Mucosa of descending colon (tissue), 3 donors: ENCODE results near the gene SLC35G3. TPM values are rescaled to one million over a fixed set of nuclear protein-coding genes. Genes with fewer than 3 reads are reported as not detected.
A peak's percentile ranks its signal among the peaks of the same experiment; 100 is the strongest.
"Not testable (repeated sequence)": the region's sequence is repeated elsewhere in the genome, so short reads cannot be mapped to it uniquely, and the experiment has no call there.

Source experiments
- ATAC-seq: fragments of 200-7000 bp; cut with Tn5 transposase; one replicate; pipeline ENCODE4 v1.9.1; 2020; ENCODE audit warnings: mild to moderate bottlenecking, moderate library complexity
- DNase-seq, 3 donors: peaks; one replicate each; pipeline ENCODE4 v3.0.0-alpha.2; 2020
- H3K36me3 ChIP-seq: fragments of 200-600 bp; one replicate; pipeline ENCODE4 v1.8.0; 2021; ENCODE audit warnings: low read depth, mild to moderate bottlenecking
- H3K4me1 ChIP-seq: fragments of 200-600 bp; one replicate; pipeline ENCODE4 v1.8.0; 2021; ENCODE audit warnings: low read depth, mild to moderate bottlenecking
- H3K4me3 ChIP-seq: fragments of 200-600 bp; one replicate; pipeline ENCODE4 v1.8.0; 2021; ENCODE audit warnings: mild to moderate bottlenecking
- H3K9me3 ChIP-seq: fragments of 200-600 bp; one replicate; pipeline ENCODE4 v1.8.0; 2021; ENCODE audit warnings: mild to moderate bottlenecking
- CTCF ChIP-seq: fragments of 200-600 bp; IDR thresholded peaks from one replicate; pipeline ENCODE4 v1.8.0; 2022; ENCODE audit warnings: antibody characterized with exemption, mild to moderate bottlenecking
- intact Hi-C, 2 donors: fragments of 100-400 bp; cut with DNase I in 1 of 2; cut with micrococcal nuclease in 1 of 2; formaldehyde crosslinking; loops; one replicate each; pipeline versions ENCODE4 v1.11.0 to v1.11.1; 2022; cut with DNase I, micrococcal nuclease
- long read RNA-seq, 2 donors: library from polyadenylated mRNA; unstranded; transcript quantifications; one replicate each; pipeline ENCODE4 v2.0.0, GENCODE V29; 2019 to 2021
- total RNA-seq, 3 donors: library from RNA; stranded (reverse); fragmentation: NEBNext Ultra II Directional in 2 of 3; extraction: Animal tissue kit (Norgen Biotek cat#: 25700) in 2 of 3; gene quantifications; one replicate each; pipeline versions ENCODE4 v1.2.1 to v1.2.4, GENCODE V29; 2021 to 2023
- donor health status: DM: no; HTN: no; CAD: no; lungs with moderate emphysema.
- donor health status: DM: no; HTN: no; CAD: no.
- donor health status: DM: no; HTN: yes; CAD: no.

SLC35G3 gene
- total RNA-seq, result not detected
- long read RNA-seq, donor 1, result 0 reads
- long read RNA-seq, donor 2, result 0 reads

GRCh38 chr17:35194001-35194400 lies at the start of gene SLC35G3:
SLC35G3 (minus strand) TSS chr17:35194393; CDS start chr17:35194307, 86 bp downstream.
- H3K9me3 ChIP-seq, H3K36me3 ChIP-seq, intact Hi-C loops, ATAC-seq, H3K4me3 ChIP-seq, DNase-seq, H3K4me1 ChIP-seq: not testable (repeated sequence)

- intact Hi-C loops, result no loop called here
- Histone ChIP-seq H3K4me1 (peaks cover 6% of the 10 kb centered on the region), H3K9me3 (no peaks in the 10 kb centered on the region), H3K4me3 (peak overlapping the region; percentile 53), H3K36me3 (no peaks in the 10 kb centered on the region)
- no peak for TF ChIP-seq CTCF
- DNase-seq (peak; percentile 45 to 56 (median 46)), ATAC-seq (peak; percentile 29)
Observed at GRCh38 chr17:35243561-35244340, 49.6 kb upstream of the SLC35G3 start.

- peak; percentile 93 for ATAC-seq
- peak; percentile 95 to 98 (median 97) for DNase-seq
- TF ChIP-seq CTCF, result no peak
- Histone ChIP-seq H3K4me1 (peaks cover 6% of the 10 kb centered on the region), H3K36me3 (no peaks in the 10 kb centered on the region), H3K4me3 (peak within 1 kb of the TSS; percentile 53), H3K9me3 (no peaks in the 10 kb centered on the region)
- intact Hi-C loops, result no loop called here
Observed at GRCh38 chr17:35242805-35243560, 48.8 kb upstream of the SLC35G3 start, which contains the start of gene SLFN5. SLFN5 (plus strand) TSS chr17:35243072; CDS start chr17:35258691, 15,619 bp downstream.

- H3K36me3 ChIP-seq, result no peaks in the 10 kb centered on the region
- H3K4me1 ChIP-seq, result peaks cover 6% of the 10 kb centered on the region
- intact Hi-C loops, result no loop called here
- TF ChIP-seq CTCF, result peak; percentile 57
- ATAC-seq (peak; percentile 78), DNase-seq (peak; percentile 83 to 88 (median 84))
- H3K4me3 ChIP-seq, result peak overlapping the region; percentile 53
- H3K9me3 ChIP-seq, result no peaks in the 10 kb centered on the region
Observed at GRCh38 chr17:35242158-35242804, 48.1 kb upstream of the SLC35G3 start.

- H3K4me1 ChIP-seq, result peaks cover 6% of the 10 kb centered on the region
- no peaks in the 10 kb centered on the region for H3K36me3 ChIP-seq
- H3K4me3 ChIP-seq, result peak overlapping the region; percentile 53
- ATAC-seq, result no peak
- no peaks in the 10 kb centered on the region for H3K9me3 ChIP-seq
- no peak for TF ChIP-seq CTCF
- peak; percentile 22 to 57 (median 36) for DNase-seq
- intact Hi-C loops, result no loop called here
Observed at GRCh38 chr17:35241520-35241919, 47.3 kb upstream of the SLC35G3 start.
